Smooth muscle cell (in vitro differentiated cells): ENCODE measurements around the gene RPS8. TPM values are rescaled to one million over a fixed set of nuclear protein-coding genes. Genes with fewer than 3 reads are reported as not detected.
A peak's percentile ranks its signal among the peaks of the same experiment; 100 is the strongest.

Source experiments
- DNase-seq: peaks from one replicate; lab custom pipeline; 2025; ENCODE audit not compliant: unreplicated experiment; lab: John Stamatoyannopoulos, UW
- H2AFZ ChIP-seq: fragments of 200-600 bp; sonication (generic); 2 replicates; pipeline ENCODE4 v1.6.0; 2016; ENCODE audit warnings: antibody characterized with exemption, low read depth, mild to moderate bottlenecking
- H3F3A ChIP-seq: fragments of 200-600 bp; sonication (generic); 2 replicates; pipeline ENCODE4 v1.6.0; 2017; ENCODE audit warnings: antibody characterized with exemption, low read depth
- H3K27ac ChIP-seq: fragments of 200-600 bp; sonication (generic); 2 replicates; pipeline ENCODE4 v1.5.1; 2016; ENCODE audit warnings: low read depth, mild to moderate bottlenecking
- H3K27me3 ChIP-seq: fragments of 200-600 bp; sonication (generic); 2 replicates; pipeline ENCODE4 v1.6.1; 2016; ENCODE audit warnings: low read depth, mild to moderate bottlenecking
- H3K36me3 ChIP-seq: fragments of 200-600 bp; sonication (generic); 2 replicates; pipeline ENCODE4 v1.5.1; 2016; ENCODE audit warnings: low read depth
- H3K4me1 ChIP-seq: fragments of 200-600 bp; sonication (generic); 2 replicates; pipeline ENCODE4 v1.5.1; 2016; ENCODE audit warnings: low read depth
- H3K4me2 ChIP-seq: fragments of 200-600 bp; sonication (generic); 2 replicates; pipeline ENCODE4 v1.6.0; 2016; ENCODE audit warnings: mild to moderate bottlenecking
- H3K4me3 ChIP-seq: fragments of 200-600 bp; sonication (generic); 2 replicates; pipeline ENCODE4 v1.5.1; 2016; ENCODE audit warnings: mild to moderate bottlenecking
- H3K79me2 ChIP-seq: fragments of 200-600 bp; sonication (generic); 2 replicates; pipeline ENCODE4 v1.6.0; 2016; ENCODE audit warnings: low read depth, mild to moderate bottlenecking
- H3K9ac ChIP-seq: fragments of 200-600 bp; sonication (generic); 2 replicates; pipeline ENCODE4 v1.6.0; 2016; ENCODE audit warnings: low read depth
- H3K9me3 ChIP-seq: fragments of 200-600 bp; sonication (generic); replicated peaks from 2 replicates; pipeline ENCODE4 v1.5.1; 2016; ENCODE audit warnings: low read depth
- H4K20me1 ChIP-seq: fragments of 200-600 bp; sonication (generic); 2 replicates; pipeline ENCODE4 v1.6.0; 2016; ENCODE audit warnings: low read depth
- WGBS: methylation state at CpG from one replicate; pipeline ENCODE4 v1.1.7; 2016; ENCODE audit warnings: low lambda C conversion rate; 5-methylcytosine and 5-hydroxymethylcytosine counted together
- polyA plus RNA-seq: library from polyadenylated mRNA; unstranded; fragments of >200 nt; fragmentation: Nextera tagmentation; extraction: Ambion mirVana; gene quantifications from 2 replicates; pipeline ENCODE4 v1.2.1, GENCODE V29; 2016
- total RNA-seq: library from RNA; depleted of rRNA; stranded (reverse); fragments of >200 nt; gene quantifications from 2 replicates; pipeline ENCODE4 v1.2.3, GENCODE V29; 2014
- TF ChIP-seq, protein P1 (sequence below): fragments of 200-600 bp; sonication (generic); IDR thresholded peaks from 2 replicates; pipeline ENCODE4 v1.5.1; 2017; ENCODE audit warnings: borderline replicate concordance, mild to moderate bottlenecking, antibody characterized with exemption; ENCODE audit not compliant: insufficient read depth, poor library complexity, severe bottlenecking

RPS8 gene
- total and polyA plus RNA-seq, 2 experiments from 2014 or later, result 478 to 2,330 TPM

DNA sequence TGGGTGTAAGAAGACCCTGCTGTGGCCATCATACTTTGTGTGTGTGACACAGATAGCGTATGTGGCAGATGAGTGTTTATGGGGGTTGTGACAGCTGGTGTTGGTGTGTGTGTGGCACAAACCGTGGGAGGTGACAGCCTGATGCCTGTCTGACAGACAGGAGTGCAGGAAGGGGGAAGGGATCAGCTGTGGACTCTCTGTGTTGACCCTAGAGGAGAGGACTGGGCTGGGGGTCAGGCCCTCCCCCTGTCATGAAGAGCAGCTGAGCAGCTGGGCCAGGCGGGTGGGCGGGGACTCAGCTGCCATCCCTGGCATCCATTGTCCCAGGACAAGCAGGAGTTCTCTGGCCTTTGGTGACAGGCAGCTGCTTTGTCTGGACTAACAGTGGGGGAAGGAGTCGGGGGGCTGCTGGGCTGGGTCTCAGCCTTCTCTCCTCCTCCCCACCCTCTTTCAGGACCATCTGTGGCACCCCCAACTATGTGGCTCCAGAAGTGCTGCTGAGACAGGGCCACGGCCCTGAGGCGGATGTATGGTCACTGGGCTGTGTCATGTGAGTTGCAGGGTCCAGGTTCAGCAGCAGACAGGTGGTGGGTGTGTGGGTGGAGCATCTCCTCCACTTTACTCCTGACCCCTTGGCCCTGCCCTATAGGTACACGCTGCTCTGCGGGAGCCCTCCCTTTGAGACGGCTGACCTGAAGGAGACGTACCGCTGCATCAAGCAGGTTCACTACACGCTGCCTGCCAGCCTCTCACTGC, 27.1 kb downstream of the RPS8 start:
- no peaks in the 10 kb centered on the region for H3K9me3 ChIP-seq
- H3K79me2 ChIP-seq, result peaks cover 41% of the 10 kb centered on the region
- peaks cover 36% of the 10 kb centered on the region for H4K20me1 ChIP-seq
- no peaks in the 10 kb centered on the region for H3K27me3 ChIP-seq
- no peak overlapping the region for H2AFZ ChIP-seq
- H3K9ac ChIP-seq, result peak overlapping the region; percentile 97
- DNase-seq, result no peak
- TF ChIP-seq, protein P1, sequence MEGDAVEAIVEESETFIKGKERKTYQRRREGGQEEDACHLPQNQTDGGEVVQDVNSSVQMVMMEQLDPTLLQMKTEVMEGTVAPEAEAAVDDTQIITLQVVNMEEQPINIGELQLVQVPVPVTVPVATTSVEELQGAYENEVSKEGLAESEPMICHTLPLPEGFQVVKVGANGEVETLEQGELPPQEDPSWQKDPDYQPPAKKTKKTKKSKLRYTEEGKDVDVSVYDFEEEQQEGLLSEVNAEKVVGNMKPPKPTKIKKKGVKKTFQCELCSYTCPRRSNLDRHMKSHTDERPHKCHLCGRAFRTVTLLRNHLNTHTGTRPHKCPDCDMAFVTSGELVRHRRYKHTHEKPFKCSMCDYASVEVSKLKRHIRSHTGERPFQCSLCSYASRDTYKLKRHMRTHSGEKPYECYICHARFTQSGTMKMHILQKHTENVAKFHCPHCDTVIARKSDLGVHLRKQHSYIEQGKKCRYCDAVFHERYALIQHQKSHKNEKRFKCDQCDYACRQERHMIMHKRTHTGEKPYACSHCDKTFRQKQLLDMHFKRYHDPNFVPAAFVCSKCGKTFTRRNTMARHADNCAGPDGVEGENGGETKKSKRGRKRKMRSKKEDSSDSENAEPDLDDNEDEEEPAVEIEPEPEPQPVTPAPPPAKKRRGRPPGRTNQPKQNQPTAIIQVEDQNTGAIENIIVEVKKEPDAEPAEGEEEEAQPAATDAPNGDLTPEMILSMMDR, result no peak
- H3K4me2 ChIP-seq, result peak overlapping the region; percentile 91
- H3K27ac ChIP-seq, result peak overlapping the region; percentile 56
- peaks cover 18% of the 10 kb centered on the region for H3F3A ChIP-seq
- H3K4me1 ChIP-seq, result peaks cover 24% of the 10 kb centered on the region
- peak overlapping the region; percentile 96 for H3K4me3 ChIP-seq
- no peaks in the 10 kb centered on the region for H3K36me3 ChIP-seq
- WGBS, result 86% methylated on average over 13 of the region's 13 CpGs

DNA sequence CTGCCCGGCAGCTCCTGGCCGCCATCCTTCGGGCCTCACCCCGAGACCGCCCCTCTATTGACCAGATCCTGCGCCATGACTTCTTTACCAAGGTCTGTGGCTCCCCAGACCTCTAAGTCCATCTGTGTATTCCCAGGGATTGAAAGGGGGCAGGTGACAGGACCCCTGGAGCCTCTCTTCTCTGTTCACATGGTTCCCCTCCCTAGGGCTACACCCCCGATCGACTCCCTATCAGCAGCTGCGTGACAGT, 27.6 kb downstream of the RPS8 start:
- WGBS, result 98% methylated on average over 9 of the region's 9 CpGs
- Histone ChIP-seq H3F3A (peaks cover 19% of the 10 kb centered on the region), H4K20me1 (peaks cover 36% of the 10 kb centered on the region), H3K27ac (peak overlapping the region; percentile 56), H2AFZ (no peak overlapping the region), H3K4me1 (peaks cover 27% of the 10 kb centered on the region), H3K36me3 (no peaks in the 10 kb centered on the region), H3K27me3 (no peaks in the 10 kb centered on the region), H3K9me3 (no peaks in the 10 kb centered on the region), H3K4me3 (no peak overlapping the region), H3K9ac (no peak overlapping the region), H3K4me2 (peak overlapping the region; percentile 30), H3K79me2 (peaks cover 41% of the 10 kb centered on the region)
- no peak for DNase-seq
- TF ChIP-seq, protein P1, result no peak

DNA sequence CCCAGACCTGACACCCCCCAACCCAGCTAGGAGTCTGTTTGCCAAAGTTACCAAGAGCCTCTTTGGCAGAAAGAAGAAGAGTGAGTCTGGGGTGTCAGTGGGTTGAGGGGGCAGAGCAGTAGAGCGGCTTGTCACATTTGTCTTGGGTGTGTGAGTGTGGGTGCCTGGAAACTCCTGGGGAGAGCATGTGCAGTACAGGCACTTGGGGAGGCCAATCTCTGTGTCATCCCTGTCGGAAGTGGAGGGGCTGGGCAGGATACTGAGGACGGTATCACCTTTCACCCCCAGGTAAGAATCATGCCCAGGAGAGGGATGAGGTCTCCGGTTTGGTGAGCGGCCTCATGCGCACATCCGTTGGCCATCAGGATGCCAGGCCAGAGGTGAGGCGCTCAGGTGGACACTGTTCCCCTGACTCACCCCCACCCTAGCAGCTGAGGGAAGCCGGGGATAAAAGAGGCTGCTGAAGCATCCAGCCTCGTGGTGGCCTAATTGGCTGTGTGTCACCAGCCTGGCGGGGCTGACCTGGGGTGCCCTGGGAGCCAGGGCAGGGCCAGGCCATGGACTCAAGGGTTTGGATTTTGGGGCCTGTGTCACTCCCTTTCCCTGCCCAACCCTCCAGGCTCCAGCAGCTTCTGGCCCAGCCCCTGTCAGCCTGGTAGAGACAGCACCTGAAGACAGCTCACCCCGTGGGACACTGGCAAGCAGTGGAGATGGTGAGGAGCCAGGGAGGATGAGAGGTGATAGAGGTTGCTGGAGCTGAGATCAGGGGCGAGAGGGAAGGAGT, 28.2 kb downstream of the RPS8 start:
- Histone ChIP-seq H3K4me1 (peaks cover 32% of the 10 kb centered on the region), H3F3A (peaks cover 19% of the 10 kb centered on the region), H4K20me1 (peaks cover 36% of the 10 kb centered on the region), H3K36me3 (no peaks in the 10 kb centered on the region), H3K27me3 (no peaks in the 10 kb centered on the region), H2AFZ (no peak overlapping the region), H3K4me3 (no peak overlapping the region), H3K9me3 (no peaks in the 10 kb centered on the region), H3K9ac (no peak overlapping the region), H3K79me2 (peaks cover 41% of the 10 kb centered on the region), H3K27ac (peak overlapping the region; percentile 56), H3K4me2 (peak overlapping the region; percentile 30)
- DNase-seq, result no peak
- WGBS, result 89% methylated on average over 13 of the region's 13 CpGs
- TF ChIP-seq, protein P1, result no peak
